Measurements from ENCODE around the gene VAV2.

VAV2 gene

GRCh38 chr9:133726401-133727276 is 265.5 kb downstream of the VAV2 start:
- peak; percentile 74 for DNase-seq (ENCODE audit: low spot score)

- DNase-seq (ENCODE audit: low spot score), result peak; percentile 3
Observed at GRCh38 chr9:133725886-133726285, 266.2 kb downstream of the VAV2 start.

GRCh38 chr9:133718563-133719315 is 273.4 kb downstream of the VAV2 start:
- DNase-seq (ENCODE audit: low spot score), result peak; percentile 51

- DNase-seq (ENCODE audit: low spot score), result peak; percentile 66
Observed at GRCh38 chr9:133717113-133718031, 274.8 kb downstream of the VAV2 start.

- peak; percentile 79 for DNase-seq (ENCODE audit: low spot score)
Observed at GRCh38 chr9:133716564-133717112, 275.5 kb downstream of the VAV2 start.

- peak; percentile 69 for DNase-seq (ENCODE audit: low spot score)
Observed at GRCh38 chr9:133715866-133716563, 276.1 kb downstream of the VAV2 start.

GRCh38 chr9:133715295-133715865 is 276.7 kb downstream of the VAV2 start:
- DNase-seq (ENCODE audit: low spot score), result peak; percentile 49

- peak; percentile 64 for DNase-seq (ENCODE audit: low spot score)
Observed at GRCh38 chr9:133714606-133715294, 277.4 kb downstream of the VAV2 start.

GRCh38 chr9:133713960-133714495 is 278.1 kb downstream of the VAV2 start:
- peak; percentile 47 for DNase-seq (ENCODE audit: low spot score)

GRCh38 chr9:133713150-133713959 is 278.8 kb downstream of the VAV2 start:
- DNase-seq (ENCODE audit: low spot score), result peak; percentile 56

GRCh38 chr9:133712221-133713100 is 279.7 kb downstream of the VAV2 start:
- DNase-seq (ENCODE audit: low spot score), result peak; percentile 58

All from left forelimb (tissue), 1 donor.